Fibroblast of lung (primary cell): ENCODE measurements around the gene KCNH6. TPM values are rescaled to one million over a fixed set of nuclear protein-coding genes. Genes with fewer than 3 reads are reported as not detected.

ENCODE experiments used
- DNase-seq, 2 donors: peaks; one replicate each; pipeline versions ENCODE4 v3.0.0 to v3.0.0-alpha.2; 2010; ENCODE audit warnings: low read depth in 2 of 2
- H2AFZ ChIP-seq: 2 replicates; pipeline ENCODE4 v1.5.1; 2012; ENCODE audit warnings: low read length, control low read depth, inconsistent platforms
- H3K27ac ChIP-seq: 2 replicates; pipeline ENCODE4 v1.5.1; 2011; ENCODE audit warnings: low read length, control low read depth; ENCODE audit not compliant: insufficient read depth
- H3K27me3 ChIP-seq: 2 replicates; pipeline ENCODE4 v1.5.1; 2011; ENCODE audit warnings: mild to moderate bottlenecking, low read length; ENCODE audit not compliant: control insufficient read depth, insufficient read depth
- H3K36me3 ChIP-seq: 2 replicates; pipeline ENCODE4 v1.5.1; 2011; ENCODE audit warnings: low read length; ENCODE audit not compliant: control insufficient read depth, insufficient read depth
- H3K4me1 ChIP-seq: 2 replicates; pipeline ENCODE4 v1.5.1; 2011; ENCODE audit warnings: low read length; ENCODE audit not compliant: control insufficient read depth, insufficient read depth; ENCODE audit errors: extremely low read depth
- H3K4me2 ChIP-seq: 2 replicates; pipeline ENCODE4 v1.5.1; 2011; ENCODE audit warnings: low read length, control low read depth; ENCODE audit not compliant: insufficient read depth; ENCODE audit errors: extremely low read depth
- H3K4me3 ChIP-seq, 4 experiments: fragments of 200-600 bp in 1 of 4; sonication (generic) in 1 of 4; replicated peaks in 1 of 4; 2 replicates each; pipeline ENCODE4 v1.5.1; 2011 to 2016; ENCODE audit warnings: low read length in 4 of 4, low read depth in 3 of 4, mild to moderate bottlenecking in 3 of 4, control low read depth in 2 of 4, inconsistent platforms in 1 of 4, mixed read lengths in 1 of 4; ENCODE audit not compliant: insufficient read depth in 1 of 4; ENCODE audit errors: control extremely low read depth in 1 of 4
- H3K79me2 ChIP-seq: 2 replicates; pipeline ENCODE4 v1.5.1; 2012; ENCODE audit warnings: mild to moderate bottlenecking, low read length, inconsistent platforms; ENCODE audit not compliant: control insufficient read depth, insufficient read depth
- H3K9ac ChIP-seq: 2 replicates; pipeline ENCODE4 v1.5.1; 2011; ENCODE audit warnings: mild to moderate bottlenecking, low read length, control low read depth; ENCODE audit not compliant: insufficient read depth
- H3K9me3 ChIP-seq: 2 replicates; pipeline ENCODE4 v1.5.1; 2012; ENCODE audit warnings: low read depth, low read length; ENCODE audit not compliant: control insufficient read depth, insufficient read depth
- H4K20me1 ChIP-seq: 2 replicates; pipeline ENCODE4 v1.5.1; 2011; ENCODE audit warnings: low read length; ENCODE audit not compliant: control insufficient read depth, insufficient read depth; ENCODE audit errors: extremely low read depth
- EZH2 ChIP-seq: IDR thresholded peaks from 2 replicates; pipeline ENCODE4 v1.5.1; 2012; ENCODE audit warnings: low read length, control low read depth, mild to moderate bottlenecking; ENCODE audit errors: missing control alignments
- polyA plus RNA-seq, 2 donors: library from polyadenylated mRNA; depleted of rRNA in 1 of 2; stranded (reverse) in 1 of 2; unstranded in 1 of 2; fragments of >200 nt; gene quantifications; 2 replicates each; pipeline ENCODE4 v1.2.1, GENCODE V29; 2011 to 2012; ENCODE audit warnings: missing spikeins in 1 of 2
- total RNA-seq: library from RNA; depleted of rRNA; stranded (reverse); fragments of >200 nt; gene quantifications from 2 replicates; pipeline ENCODE4 v1.2.1, GENCODE V29; 2014
- TF ChIP-seq, protein P1 (sequence below), 2 donors: IDR thresholded peaks in 1 of 2; conservative IDR thresholded peaks in 1 of 2; 1 replicate in 1 of 2; 2 replicates in 1 of 2; pipeline ENCODE4 v1.5.1; 2011 to 2012; ENCODE audit warnings: low read length in 2 of 2, control low read depth in 1 of 2, inconsistent platforms in 1 of 2, low read depth in 1 of 2, mild to moderate bottlenecking in 1 of 2

The KCNH6 gene
- total and polyA plus RNA-seq, 2 donors (not counting 1 experiment from before 2014, with no cell fraction given) = not detected

DNA sequence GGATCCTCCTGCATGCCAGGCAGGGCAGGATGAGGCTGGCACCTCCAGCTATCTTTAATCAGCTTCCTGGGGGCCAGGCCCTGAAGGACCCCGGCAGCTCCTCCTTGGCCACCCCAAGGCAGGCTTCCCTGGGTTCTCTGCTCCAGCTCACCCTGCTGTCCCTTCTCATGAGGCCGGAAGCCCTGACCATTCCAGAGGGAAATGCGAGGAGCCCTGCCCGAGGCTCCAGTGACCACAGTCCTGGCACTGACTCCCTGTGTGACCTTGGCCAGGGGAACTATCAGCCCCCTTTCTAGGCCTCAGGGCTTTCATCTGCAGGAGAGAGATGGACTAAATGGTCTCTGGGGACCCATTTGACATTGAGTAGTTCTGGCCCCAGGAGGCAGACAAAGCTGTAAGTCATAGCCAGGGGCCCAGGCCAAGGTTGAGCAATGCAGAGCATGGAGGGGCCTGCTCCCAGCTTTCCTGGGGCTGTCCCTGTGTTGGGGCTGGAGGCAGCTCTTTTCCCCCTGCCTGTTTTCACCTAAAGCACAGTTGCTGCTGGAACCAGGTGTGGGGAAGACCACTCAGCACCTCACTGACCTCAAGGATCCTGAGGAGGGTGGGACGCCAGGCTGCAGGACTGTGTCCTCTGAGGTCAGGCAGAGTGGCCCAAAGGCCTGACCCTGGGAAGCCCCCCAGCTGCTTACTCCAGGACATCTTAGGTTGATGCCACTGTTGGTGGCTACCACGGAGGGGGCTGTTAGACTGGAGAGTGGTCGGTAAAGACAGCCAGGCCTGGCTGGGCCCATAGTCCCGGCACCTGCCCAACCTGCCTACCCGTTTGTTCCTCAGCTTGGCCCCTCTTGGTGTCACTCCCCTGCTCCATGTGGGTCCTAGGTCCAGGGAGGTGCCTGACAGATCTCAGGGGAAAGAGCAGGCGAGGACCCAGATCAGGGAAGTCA lies 8.1 kb downstream of the KCNH6 start:
- TF ChIP-seq EZH2 = no peak
- TF ChIP-seq, protein P1, sequence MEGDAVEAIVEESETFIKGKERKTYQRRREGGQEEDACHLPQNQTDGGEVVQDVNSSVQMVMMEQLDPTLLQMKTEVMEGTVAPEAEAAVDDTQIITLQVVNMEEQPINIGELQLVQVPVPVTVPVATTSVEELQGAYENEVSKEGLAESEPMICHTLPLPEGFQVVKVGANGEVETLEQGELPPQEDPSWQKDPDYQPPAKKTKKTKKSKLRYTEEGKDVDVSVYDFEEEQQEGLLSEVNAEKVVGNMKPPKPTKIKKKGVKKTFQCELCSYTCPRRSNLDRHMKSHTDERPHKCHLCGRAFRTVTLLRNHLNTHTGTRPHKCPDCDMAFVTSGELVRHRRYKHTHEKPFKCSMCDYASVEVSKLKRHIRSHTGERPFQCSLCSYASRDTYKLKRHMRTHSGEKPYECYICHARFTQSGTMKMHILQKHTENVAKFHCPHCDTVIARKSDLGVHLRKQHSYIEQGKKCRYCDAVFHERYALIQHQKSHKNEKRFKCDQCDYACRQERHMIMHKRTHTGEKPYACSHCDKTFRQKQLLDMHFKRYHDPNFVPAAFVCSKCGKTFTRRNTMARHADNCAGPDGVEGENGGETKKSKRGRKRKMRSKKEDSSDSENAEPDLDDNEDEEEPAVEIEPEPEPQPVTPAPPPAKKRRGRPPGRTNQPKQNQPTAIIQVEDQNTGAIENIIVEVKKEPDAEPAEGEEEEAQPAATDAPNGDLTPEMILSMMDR (conservative IDR thresholded peaks at IDR 0.05 in 1 of 2, IDR thresholded peaks at IDR 0.05 in 1 of 2; ENCODE audit: low read depth in 1 of 2, low read length in 2 of 2) = no peak
- no peak overlapping the region for H3K27ac ChIP-seq

GRCh38 chr17:63533433-63534077 lies 10.4 kb downstream of the KCNH6 start:
- Histone ChIP-seq H2AFZ (no peak overlapping the region), H3K4me2 (no peak overlapping the region), H3K27ac (no peak overlapping the region), H3K79me2 (no peaks in the 10 kb centered on the region), H4K20me1 (no peaks in the 10 kb centered on the region), H3K9ac (no peak overlapping the region), H3K4me1 (no peaks in the 10 kb centered on the region), H3K36me3 (no peaks in the 10 kb centered on the region), H3K4me3 (no peak overlapping the region), H3K27me3 (peaks cover 14% of the 10 kb centered on the region), H3K9me3 (no peaks in the 10 kb centered on the region)
- TF ChIP-seq EZH2 = no peak
- TF ChIP-seq, protein P1 (conservative IDR thresholded peaks at IDR 0.05 in 1 of 2, IDR thresholded peaks at IDR 0.05 in 1 of 2; ENCODE audit: low read depth in 1 of 2, low read length in 2 of 2) = no peak
- no peak for DNase-seq

More for the DNA sequence above, 8.1 kb downstream of the KCNH6 start:
- H3K9me3 ChIP-seq = no peaks in the 10 kb centered on the region
- no peak overlapping the region for H3K4me3 ChIP-seq
- no peaks in the 10 kb centered on the region for H4K20me1 ChIP-seq
- H2AFZ ChIP-seq = no peak overlapping the region
- no peaks in the 10 kb centered on the region for H3K36me3 ChIP-seq
- H3K4me2 ChIP-seq = no peak overlapping the region
- no peak overlapping the region for H3K9ac ChIP-seq
- peaks cover 8% of the 10 kb centered on the region for H3K27me3 ChIP-seq
- no peaks in the 10 kb centered on the region for H3K79me2 ChIP-seq
- no peak for DNase-seq
- no peaks in the 10 kb centered on the region for H3K4me1 ChIP-seq

DNA sequence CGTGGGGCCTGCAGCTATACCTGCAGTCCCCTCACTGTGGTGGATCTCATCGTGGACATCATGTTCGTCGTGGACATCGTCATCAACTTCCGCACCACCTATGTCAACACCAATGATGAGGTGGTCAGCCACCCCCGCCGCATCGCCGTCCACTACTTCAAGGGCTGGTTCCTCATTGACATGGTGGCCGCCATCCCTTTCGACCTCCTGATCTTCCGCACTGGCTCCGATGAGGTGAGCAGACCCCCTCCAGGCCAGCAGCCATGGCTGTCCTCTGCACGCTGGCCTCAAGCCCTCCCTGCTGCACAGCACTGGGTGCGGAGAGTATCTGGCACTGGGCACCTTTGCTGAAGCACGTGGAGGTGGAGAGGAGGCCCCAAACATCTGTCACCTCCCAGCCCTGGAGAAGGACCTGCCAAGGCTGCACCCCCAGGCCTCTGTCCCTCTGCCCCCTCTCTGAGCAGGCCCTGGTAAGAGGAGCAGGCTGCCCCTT lies 11.0 kb downstream of the KCNH6 start:
- Histone ChIP-seq H3K27ac (no peak overlapping the region), H3K4me2 (no peak overlapping the region), H3K4me1 (no peaks in the 10 kb centered on the region), H3K9ac (no peak overlapping the region), H3K79me2 (no peaks in the 10 kb centered on the region), H3K36me3 (no peaks in the 10 kb centered on the region), H3K9me3 (no peaks in the 10 kb centered on the region), H4K20me1 (no peaks in the 10 kb centered on the region), H3K4me3 (no peak overlapping the region), H2AFZ (no peak overlapping the region), H3K27me3 (peaks cover 20% of the 10 kb centered on the region)
- no peak for DNase-seq
- no peak for TF ChIP-seq EZH2
- TF ChIP-seq, protein P1 (conservative IDR thresholded peaks at IDR 0.05 in 1 of 2, IDR thresholded peaks at IDR 0.05 in 1 of 2; ENCODE audit: low read depth in 1 of 2, low read length in 2 of 2) = no peak
